Glomerular endothelial cell (primary cell): ENCODE data around the gene DRD1. TPM values are rescaled to one million over a fixed set of nuclear protein-coding genes. Genes with fewer than 3 reads are reported as not detected.
"Not testable (repeated sequence)": the region's sequence is repeated elsewhere in the genome, so short reads cannot be mapped to it uniquely, and the experiment has no call there.

Source experiments
- DNase-seq: peaks from one replicate; pipeline ENCODE4 v3.0.0-alpha.2; 2011; ENCODE audit warnings: low read depth, low spot score; ENCODE audit errors: extremely low read depth
- total RNA-seq: library from RNA; depleted of rRNA; stranded (reverse); fragments of >200 nt; gene quantifications from 2 replicates; pipeline ENCODE4 v1.2.3, GENCODE V29; 2015

Gene DRD1
- total RNA-seq, 1 donor from 2014 or later, result not detected

DNA sequence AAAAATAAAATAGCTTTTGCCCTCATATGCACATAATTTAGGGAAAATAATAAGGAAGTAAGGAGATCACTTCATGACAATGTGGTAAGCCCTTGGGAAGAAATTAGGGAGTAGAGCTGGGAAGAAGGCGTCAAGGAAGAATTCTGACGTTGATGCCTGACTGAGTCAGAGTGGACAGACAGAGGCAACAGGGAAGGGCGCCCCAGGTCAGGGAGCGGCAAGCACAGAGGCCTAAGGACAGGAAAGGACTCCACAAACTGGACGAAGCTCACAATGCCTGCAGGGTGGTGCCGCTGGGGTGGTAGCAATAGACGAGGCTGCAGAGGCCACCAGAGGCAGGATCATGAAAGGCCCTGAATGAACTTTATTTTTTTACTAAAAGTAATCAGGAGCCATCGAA is 7.6 kb downstream of the DRD1 start:
- no peak for DNase-seq

DNA sequence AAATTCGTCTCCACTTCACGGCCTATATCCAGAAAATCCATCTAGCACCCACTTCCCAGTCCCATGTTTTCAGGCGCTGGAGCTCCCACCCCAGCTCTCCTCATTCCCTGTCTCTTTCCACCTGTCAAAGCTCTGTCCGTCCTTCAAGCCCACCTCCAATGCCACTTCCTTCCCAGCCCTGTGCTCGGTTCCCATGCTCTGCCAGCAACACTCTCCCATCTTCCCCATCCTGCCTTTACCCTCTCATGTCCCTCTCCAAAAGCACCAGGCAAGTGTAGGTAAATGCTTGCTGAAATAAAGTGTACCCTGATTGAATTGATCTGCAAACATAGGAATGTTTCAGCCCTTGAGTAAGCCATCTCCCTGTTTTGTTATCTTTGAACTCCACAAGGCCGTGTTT is 9.2 kb downstream of the DRD1 start:
- DNase-seq, result no peak

DNA sequence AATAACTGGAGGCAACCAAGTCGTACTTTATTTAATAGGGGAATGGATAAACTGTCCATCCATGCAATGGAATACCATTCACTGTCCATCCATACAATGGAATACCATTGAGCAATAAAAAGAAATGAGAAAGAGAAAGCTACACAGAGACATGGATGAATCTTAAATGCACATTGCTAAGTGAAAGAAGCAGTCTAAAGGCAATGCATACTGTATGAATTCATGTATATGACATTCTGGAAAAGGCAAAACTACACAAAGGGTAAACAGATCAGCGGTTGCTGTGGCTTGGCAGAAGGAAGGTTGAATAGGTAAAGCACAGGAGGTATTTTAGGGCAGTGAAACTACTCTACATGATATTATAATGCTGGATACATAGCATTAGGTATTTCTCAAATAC is 16.2 kb downstream of the DRD1 start:
- DNase-seq, result no peak

DNA sequence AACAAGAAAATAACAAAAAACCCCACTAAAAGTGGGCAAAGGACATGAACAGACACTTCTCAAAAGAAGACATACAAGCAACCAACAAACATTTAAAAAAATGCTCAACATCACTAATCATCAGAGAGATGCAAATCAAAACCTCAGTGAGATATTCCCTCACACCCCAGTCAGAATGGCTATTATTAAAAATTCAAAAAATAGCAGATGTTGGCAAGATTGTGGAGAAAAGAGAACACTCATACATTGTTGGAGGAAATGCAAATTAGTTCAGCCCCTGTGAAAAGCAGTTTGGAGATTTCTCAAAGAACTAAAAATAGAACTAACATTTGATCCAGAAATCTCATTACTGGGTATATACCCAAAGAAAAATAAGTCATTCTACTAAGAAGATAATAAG is 19.4 kb downstream of the DRD1 start:
- not testable (repeated sequence) for DNase-seq

DNA sequence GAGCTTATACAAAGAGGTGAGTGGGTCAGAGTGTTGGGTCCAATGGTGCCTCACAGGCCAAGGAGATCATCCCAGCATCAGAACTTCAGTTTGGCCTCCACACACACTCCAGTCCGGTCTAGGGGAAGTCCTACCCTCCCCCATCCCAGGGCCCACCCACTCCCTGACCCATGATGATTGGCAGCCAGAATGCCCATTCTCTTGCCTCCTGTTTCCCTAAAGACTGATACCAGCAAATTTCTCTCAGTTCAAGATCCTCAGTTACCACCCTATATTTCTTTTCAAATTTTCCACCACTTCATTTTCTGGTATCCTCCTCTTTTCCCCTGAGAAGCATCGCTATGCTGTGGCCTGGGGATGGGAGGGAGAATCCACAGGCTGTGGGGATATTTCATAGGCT is 21.9 kb downstream of the DRD1 start:
- no peak for DNase-seq

DNA sequence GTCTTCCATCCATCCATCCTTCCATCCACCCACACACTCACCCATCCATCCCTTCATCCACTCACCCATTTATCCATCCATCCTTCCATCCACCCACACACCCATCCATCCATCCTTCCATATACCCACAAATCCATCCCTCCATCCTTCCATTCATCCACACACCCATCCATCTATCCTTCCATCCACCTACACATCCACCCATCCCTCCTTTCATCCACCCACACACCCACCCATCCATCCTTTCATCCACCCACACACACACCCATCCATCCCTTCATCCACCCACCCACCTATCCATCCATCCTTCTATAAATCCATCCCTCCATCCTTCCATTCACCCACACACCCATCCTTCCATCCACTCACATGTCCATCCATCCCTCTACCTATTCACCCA is 23.6 kb downstream of the DRD1 start:
- DNase-seq, result no peak

DNA sequence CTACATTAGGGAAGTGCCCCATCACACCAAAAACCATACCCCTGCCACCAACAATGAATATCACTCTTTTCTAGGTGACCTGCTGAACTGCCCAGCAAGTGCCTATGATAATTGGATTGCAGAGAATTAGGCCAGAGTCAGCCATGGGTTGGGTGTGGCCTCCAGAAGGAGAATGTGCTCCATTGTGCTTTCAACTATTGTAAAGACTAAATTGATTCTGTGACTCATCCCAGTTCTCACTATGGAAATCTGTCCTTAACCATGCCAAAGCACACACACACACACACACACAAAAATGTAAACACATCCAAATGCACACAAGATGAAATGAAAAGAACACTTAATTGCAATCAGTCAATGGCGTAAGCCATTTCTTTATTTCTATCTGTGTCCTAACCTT is 25.7 kb downstream of the DRD1 start:
- no peak for DNase-seq

DNA sequence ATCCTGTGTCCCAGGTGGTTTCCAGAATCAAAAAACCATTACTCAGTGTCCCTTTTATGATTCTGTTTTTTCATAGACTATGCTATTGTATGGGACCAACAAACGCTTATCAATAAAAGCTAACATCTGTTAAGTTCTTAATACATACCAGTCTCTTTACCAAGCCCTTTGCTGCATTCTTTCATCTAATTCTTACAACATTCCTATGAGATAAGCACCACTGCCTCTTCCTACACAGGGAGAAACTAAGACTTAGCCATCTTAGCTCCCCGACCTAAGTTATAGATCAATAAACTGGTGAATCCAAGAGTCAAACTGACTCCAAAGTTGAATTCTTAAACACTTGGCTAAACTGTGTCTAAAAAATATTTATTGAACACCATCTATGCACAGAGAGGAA is 26.6 kb downstream of the DRD1 start:
- DNase-seq, result no peak

DNA sequence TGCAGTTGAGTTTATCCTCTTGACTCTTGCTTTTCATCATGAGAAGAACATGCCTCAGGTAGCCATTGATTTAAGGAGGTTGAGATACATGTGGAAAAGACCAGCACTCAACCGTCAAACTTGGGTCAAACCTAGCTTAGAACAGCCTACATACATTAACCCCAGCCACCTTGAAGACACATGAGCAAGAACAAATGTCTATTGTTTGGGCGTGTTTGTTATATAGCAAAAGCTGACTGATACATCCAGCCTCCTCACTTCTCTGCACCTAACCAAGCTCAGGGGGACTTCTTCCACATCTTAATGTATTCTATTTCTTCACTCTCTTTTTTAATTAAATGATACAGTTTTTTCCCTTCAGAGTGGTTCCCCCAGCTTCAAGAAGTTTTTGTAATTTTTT is 28.7 kb downstream of the DRD1 start:
- no peak for DNase-seq

DNA sequence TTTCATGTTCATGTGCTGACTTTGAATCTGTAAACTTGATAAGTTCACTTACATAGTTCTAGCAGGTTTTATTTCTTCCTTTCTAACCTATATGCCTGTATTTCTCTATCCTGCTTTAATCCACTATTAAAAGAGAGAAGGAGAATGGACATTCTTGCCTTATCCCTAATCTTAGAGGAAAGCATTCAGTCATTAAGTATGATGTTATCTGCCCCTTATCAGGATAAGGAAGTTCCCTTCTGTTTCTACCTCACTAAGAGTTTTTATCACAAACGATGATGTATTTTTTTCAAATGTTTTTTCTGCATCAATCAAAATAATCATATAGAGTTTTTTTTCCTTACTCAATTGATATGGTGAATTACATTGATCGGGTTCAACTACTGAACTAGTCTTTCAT is 33.1 kb downstream of the DRD1 start:
- no peak for DNase-seq

DNA sequence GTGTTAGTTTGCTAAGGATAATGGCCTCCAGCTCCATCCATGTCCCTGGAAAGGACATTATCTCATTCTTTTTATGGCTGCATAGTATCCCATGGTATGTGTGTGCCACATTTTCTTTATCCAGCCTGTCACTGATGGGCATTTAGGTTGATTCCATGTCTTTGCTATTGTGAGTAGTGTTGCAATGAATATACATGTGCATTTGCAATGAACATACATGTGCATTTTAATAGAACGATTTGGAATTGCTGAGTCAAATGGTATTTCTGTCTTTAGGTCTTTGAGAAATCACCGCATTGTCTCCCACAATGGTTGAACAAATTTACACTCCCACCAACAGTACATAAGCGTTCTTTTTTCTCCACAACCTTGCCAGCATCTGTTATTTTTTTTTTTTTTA is 37.7 kb downstream of the DRD1 start:
- no peak for DNase-seq

DNA sequence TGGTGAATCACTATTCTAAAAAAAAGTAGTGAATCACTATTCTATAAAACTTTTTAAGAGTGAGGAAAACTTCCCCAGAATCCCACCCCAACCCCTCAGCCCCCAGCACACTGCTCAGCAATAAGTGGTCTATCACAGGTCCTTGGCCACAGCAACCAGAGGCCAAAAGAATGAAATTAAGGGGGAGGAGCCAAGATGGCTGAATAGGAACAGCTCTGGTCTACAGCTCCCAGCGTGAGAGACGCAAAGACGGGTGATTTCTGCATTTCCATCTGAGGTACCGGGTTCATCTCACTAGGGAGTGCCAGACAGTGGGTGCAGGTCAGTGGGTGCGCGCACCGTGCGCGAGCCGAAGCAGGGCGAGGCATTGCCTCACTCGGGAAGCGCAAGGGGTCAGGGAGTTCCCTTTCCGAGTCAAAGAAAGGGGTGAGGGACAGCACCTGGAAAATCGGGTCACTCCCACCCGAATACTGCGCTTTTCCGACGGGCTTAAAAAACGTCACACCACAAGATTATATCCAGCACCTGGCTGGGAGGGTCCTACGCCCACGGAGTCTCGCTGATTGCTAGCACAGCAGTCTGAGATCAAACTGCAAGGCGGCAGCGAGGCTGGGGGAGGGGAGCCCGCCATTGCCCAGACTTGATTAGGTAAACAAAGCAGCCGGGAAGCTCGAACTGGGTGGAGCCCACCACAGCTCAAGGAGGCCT is 46.2 kb downstream of the DRD1 start:
- DNase-seq, result not testable (repeated sequence)

DNA sequence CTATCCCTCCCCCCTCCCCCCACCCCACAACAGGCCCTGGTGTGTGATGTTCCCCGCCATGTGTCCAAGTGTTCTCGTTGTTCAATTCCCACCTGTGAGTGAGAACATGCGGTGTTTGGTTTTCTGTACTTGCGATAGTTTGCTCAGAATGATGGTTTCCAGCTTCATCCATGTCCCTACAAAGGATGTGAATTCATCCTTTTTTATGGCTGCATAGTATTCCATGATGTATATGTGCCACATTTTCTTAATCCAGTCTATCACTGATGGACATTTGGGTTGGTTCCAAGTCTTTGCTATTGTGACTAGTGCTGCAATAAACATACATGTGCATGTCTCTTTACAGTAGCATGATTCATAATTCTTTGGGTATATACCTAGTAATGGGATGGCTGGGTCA is 48.6 kb downstream of the DRD1 start:
- DNase-seq, result not testable (repeated sequence)

DNA sequence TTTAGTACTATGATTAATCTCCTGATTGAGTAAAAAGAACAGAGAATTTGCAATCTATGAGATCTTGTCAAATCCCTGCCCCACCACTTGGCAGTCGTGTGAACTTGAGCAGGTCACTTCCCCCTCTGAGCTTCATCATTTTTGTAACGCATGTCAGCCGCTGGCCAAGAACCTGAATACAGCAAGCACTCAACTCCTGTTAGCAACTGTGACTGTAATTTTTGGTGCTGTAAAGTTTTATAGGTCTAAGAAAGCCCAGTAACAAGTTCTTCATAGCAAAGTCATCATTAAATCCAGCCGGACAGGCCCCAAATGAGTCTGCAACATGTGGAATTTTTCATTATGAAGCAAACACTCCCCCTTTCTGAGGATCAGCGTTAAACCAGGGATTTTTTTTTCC is 49.4 kb downstream of the DRD1 start:
- no peak for DNase-seq

DNA sequence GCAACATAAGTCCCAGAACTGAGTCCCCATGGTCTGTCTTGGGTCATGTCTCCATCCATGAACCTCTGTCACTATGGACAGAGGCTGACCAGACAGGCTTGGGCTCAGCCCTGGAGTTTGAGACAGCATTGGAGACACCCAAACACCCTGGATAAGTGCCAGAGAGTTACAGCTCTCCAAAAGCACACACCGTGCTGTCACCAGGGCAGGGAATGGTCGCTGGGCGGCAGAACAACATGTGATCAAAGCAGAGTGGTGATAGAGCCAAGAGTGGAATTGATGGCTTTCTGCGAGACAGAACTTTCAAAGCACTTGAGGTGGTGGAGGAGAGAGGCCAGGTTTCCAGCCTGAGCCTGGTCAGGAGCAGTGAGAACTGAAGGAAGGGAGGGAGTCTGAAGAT is 50.1 kb downstream of the DRD1 start:
- no peak for DNase-seq

DNA sequence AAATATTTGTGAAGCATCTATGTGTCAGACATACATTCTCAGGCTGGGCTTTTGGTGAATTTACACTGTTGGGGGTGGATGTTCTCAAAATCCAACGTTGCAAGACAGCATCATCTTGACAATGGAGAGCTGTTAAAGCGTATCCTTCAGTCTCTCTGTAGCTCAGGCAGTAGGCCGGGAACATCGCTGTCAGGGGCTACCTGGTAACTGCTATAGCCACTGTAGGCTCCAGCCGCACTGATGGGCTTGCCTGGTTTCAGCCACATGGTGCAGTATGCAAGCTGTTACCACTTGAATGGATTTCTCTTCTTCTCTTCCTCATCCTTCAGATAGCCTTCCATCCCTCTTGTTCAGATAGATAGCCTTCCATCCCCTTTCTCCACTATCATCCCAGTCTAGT is 51.7 kb downstream of the DRD1 start:
- DNase-seq, result no peak

DNA sequence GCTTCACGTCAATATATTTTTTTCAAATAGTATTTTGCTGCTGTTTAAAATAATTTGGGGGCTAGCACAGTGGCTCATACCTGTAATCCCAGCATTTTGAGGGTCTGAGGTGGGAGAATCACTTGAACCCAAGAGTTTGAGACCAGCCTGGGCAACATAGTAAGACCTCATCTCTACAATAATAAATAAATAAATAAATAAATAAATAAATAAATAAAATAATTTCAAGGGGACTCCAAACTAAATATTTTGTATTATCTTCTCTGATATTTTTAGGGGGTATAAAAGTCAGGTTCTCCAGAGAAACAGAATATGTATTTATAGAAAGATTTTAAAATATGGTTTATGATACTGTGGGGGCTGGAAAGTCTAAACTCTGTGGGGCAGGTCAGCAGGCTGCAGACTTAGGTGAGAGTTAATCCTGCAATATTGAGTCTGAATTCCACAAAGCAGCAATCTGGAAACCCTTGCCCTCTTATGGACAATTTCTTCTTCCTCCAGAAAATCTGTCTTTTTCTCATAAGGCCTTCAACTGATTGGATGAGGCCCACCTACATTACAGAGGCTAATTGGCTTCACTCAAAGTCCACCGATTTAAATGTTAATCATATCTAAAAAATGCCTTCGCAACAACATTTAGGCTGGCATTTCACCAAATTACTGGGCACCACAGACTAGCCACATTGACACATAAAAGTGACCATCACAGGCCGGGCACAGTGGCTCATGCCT is 53.5 kb downstream of the DRD1 start:
- no peak for DNase-seq

Other genes with a start within 250 kb of the DRD1 start
- 54.1 and 58.6 TPM in 2 replicates for gene SFXN1, start 34.4 kb upstream of the DRD1 start, total RNA-seq
- 0.06 TPM in 1 of 2 replicates, not detected in the other for gene HRH2, start 213.9 kb upstream of the DRD1 start, total RNA-seq